HG03196 (cell line): ENCODE results near the gene GGCX.
"Not testable (repeated sequence)": the region's sequence is repeated elsewhere in the genome, so short reads cannot be mapped to it uniquely, and the experiment has no call there.

ENCODE experiments used
- ATAC-seq: cut with Tn5 transposase; IDR thresholded peaks from one replicate; pipeline ENCODE4 v1.9.1; 2021; ENCODE audit not compliant: unreplicated experiment

GGCX gene

DNA sequence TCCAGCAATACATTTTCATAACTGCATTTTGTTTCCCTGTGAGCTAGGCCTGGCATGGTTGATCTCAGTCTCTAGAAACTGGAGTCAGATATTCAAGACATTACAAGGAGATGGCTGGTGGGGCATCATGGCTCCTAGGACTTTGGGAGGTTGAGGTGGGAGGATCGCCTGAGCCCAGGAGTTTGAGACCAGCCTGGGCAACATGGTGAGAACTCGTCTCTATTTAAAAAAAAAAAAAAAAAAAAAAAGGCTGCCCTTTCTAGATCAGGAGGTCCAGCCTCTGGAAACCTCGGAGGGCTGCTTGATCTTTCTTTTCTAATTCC is 15.7 kb upstream of the GGCX start:
- no peak for ATAC-seq

DNA sequence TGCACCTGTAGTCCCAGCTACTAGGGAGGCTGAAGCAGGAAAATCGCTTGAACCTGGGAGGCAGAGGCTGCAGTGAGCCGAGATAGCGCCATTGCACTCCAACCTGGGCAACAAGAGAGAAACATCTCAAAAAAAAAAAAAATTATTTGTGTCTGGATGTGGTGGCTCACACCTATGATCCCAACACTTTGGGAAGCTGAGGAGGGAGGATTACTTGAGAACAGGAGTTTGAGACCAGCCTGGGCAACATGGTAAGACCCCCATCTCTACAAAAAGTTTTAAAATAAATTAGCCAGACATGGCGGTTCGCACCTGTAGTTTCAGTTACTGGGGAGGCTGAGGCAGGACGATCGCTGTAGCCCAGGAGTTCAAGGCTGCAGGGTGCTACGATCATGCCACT is 14.4 kb upstream of the GGCX start:
- no peak for ATAC-seq

GRCh38 chr2:85566265-85566664 is 5.0 kb upstream of the GGCX start:
- ATAC-seq: no peak

GRCh38 chr2:85564144-85564563 is 2.9 kb upstream of the GGCX start:
- no peak for ATAC-seq

- peak; percentile 14 for ATAC-seq
Measured at GRCh38 chr2:85560812-85561279, 447 bp downstream of the GGCX start.

GRCh38 chr2:85560403-85560726 is 928 bp downstream of the GGCX start:
- ATAC-seq: not testable (repeated sequence)

DNA sequence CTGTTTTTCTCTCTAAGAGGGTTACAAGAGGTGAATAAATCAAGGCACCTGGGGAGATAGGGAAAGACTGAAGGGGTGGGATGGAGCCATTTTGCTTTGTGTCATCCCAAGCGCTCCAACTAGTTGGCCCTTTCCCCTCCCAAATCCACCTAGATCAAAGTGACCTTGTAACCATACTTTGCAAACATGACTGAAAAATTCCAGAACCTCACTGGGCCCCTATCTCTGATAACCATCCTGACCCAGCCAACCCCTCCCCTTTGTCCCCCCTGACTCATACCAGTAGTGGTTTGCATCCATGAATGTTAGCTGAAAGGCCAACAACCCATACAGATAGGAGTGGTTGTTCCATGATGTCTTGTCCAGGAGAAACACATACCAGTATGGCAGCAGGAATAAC is 3.1 kb downstream of the GGCX start:
- ATAC-seq: no peak

GRCh38 chr2:85557130-85557529 is 4.2 kb downstream of the GGCX start:
- no peak for ATAC-seq

DNA sequence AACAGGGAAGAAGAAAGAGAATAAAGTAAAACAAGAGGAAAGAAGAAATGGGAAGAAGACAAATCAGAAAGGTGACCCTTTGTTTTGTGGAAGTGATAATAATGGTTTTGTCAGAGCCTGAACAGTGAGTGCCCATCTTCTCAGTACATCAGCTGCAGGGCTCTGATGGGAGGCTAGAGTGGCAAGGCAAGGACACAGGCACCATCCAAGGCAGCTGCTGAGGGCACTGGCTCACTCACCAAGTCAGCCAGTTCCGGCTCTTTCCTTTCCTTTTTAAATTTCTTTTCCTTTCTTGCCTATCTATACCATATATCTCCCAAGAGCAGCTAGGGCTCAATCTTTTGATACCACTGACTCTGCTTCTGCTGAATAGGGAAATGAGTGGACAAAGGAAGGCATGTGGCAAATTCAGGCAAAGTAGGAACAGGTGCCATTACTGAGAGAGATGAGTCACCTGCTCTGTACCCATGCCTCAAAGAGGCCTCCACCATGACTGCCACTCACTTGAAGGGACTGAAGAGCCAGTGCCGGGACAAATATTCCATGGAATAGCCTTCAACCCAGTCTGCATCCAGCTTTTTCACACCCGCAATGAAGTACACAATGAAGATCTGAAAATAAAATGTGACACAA is 6.2 kb downstream of the GGCX start:
- no peak for ATAC-seq

- ATAC-seq: no peak
Measured at GRCh38 chr2:85553184-85553583, 8.1 kb downstream of the GGCX start.

GRCh38 chr2:85551698-85552678 is 9.3 kb downstream of the GGCX start:
- ATAC-seq: peak; percentile 55

DNA sequence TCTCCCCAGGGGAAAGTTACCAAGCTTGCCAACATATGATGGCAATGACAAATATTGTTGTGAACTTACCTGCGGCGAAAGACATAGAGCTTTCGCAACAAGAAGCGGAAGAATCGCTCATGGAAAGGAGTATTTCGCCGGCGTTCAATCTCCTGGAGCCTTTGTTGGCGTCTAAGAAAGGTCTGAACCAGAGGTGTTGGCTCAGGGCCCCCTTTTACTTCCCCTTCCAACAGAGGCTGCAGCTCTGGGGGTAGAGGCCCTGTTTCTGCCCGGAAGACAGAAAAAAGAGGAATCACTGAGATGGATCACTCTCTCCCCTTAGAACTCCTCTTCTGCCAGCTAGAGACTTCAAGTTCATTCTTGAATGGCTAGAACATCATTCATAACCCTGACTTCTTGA is 10.8 kb downstream of the GGCX start:
- ATAC-seq: no peak

GRCh38 chr2:85549826-85550225 is 11.5 kb downstream of the GGCX start:
- ATAC-seq: no peak

DNA sequence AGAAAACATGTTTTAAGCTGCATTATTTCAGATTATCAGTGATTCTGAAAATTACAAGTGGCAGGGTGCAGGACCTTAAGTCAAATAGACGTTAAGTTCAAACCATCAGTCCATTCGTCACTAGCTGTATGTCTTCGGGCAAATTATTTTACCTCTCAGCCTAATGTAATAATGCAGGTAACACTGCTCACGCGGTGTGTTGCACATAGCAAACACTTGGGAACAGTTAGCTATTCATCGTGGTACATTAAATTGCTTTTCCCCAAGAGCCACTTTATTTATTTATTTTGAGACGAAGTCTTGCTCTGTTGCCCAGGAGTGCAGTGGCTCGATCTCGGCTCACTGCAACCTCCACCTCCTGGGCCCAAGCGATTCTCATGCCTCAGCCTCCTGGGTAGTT is 12.2 kb downstream of the GGCX start:
- ATAC-seq: no peak

GRCh38 chr2:85548608-85548900 is 12.7 kb downstream of the GGCX start:
- no peak for ATAC-seq

- no peak for ATAC-seq
Measured at GRCh38 chr2:85547859-85548607, 13.3 kb downstream of the GGCX start.

DNA sequence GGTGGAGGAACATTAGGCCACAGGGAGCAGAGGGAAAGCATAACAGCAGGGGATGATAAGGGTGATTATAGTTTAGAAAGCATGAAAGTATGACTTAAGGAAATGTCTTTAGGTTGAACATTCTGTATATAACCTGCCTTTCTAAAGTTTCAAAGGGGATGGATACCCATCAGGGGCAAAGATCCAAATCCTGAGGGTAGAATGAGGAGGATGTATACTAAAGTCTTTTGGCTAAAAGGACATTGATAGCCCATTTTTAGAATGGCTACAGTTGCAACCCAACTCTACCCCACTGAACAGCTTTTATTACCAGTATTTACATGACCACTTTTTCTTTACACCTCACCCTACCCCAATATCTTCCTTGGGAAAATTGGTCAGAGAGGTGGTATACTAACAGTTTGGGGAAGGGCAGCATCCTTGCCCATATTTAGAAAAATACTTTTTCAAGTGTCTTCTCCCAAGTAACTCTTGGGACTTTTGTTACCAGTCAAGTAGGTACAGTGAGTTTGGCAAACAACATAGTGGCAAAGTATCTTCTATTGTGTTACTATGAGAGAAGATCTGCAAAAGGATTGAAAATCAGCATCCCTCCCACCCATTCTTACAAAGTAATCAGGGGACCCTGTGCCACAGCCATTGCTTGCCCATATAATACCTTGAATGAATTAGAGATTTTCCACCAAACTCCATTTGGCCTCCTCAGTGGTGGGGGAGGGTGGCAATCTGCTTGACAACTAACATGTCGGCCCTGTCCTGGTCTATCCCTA is 14.0 kb downstream of the GGCX start:
- no peak for ATAC-seq

DNA sequence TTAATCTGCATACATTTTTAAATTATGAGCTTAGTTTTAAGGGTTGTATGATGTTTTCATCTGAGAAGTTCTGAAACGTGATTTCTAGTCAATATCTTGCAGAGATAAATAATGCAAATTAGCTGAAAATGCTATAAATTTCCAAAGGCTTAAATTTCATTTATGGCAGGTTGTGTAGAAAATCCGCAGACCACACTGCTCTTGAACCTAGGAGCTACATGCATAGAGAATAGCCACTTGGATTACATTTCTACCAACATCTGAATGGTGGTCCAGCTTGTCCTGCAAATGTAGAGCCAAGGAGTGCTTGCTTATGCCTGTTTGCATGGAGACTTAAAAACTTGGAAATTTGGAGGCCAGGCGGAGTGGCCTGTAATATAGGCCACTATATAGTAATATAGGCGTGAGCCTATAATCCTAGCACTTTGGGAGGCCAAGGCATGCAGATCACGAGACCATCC is 15.5 kb downstream of the GGCX start:
- ATAC-seq: no peak

GRCh38 chr2:85544915-85545779 is 16.1 kb downstream of the GGCX start:
- not testable (repeated sequence) for ATAC-seq

- ATAC-seq: not testable (repeated sequence)
Measured at GRCh38 chr2:85544254-85544691, 17.0 kb downstream of the GGCX start.
